Keratinocyte (primary cell): ENCODE measurements around the gene BMP3. TPM values are rescaled to one million over a fixed set of nuclear protein-coding genes. Genes with fewer than 3 reads are reported as not detected.

Experiments used
- DNase-seq: peaks from one replicate; pipeline ENCODE4 v3.0.0-alpha.2; 2011; ENCODE audit warnings: low read depth, missing footprints, low spot score
- FAIRE-seq: peaks from 2 replicates; lab custom pipeline; 2011; peaks lifted over from hg19 to GRCh38; lab: Jason Lieb, UNC
- H2AFZ ChIP-seq: 2 replicates; pipeline ENCODE4 v1.6.0; 2012; ENCODE audit warnings: low read length, control low read depth, inconsistent platforms; ENCODE audit not compliant: control insufficient read depth
- H3K27ac ChIP-seq: 2 replicates; pipeline ENCODE4 v1.5.1; 2011; ENCODE audit warnings: low read length; ENCODE audit not compliant: control insufficient read depth, insufficient read depth
- H3K27me3 ChIP-seq: 3 replicates; pipeline ENCODE4 v1.6.0; 2011; ENCODE audit warnings: low read length; ENCODE audit not compliant: control insufficient read depth, insufficient read depth; ENCODE audit errors: extremely low read depth
- H3K36me3 ChIP-seq, 2 experiments: 2 replicates in 1 of 2; 3 replicates in 1 of 2; pipeline ENCODE4 v1.5.1; 2011; ENCODE audit warnings: low read length in 2 of 2, mild to moderate bottlenecking in 1 of 2; ENCODE audit not compliant: control insufficient read depth in 2 of 2, insufficient read depth in 2 of 2; ENCODE audit errors: extremely low read depth in 1 of 2
- H3K4me1 ChIP-seq: 3 replicates; pipeline ENCODE4 v1.5.1; 2011; ENCODE audit warnings: low read length; ENCODE audit not compliant: control insufficient read depth, insufficient read depth; ENCODE audit errors: extremely low read depth
- H3K4me2 ChIP-seq: 3 replicates; pipeline ENCODE4 v1.6.0; 2011; ENCODE audit warnings: low read depth, low read length; ENCODE audit not compliant: control insufficient read depth, insufficient read depth; ENCODE audit errors: extremely low read depth
- H3K4me3 ChIP-seq, 3 experiments: fragments of 200-600 bp in 1 of 3; sonication (generic) in 1 of 3; 2 replicates in 2 of 3; 3 replicates in 1 of 3; pipeline ENCODE4 v1.5.1; 2011 to 2016; ENCODE audit warnings: low read length in 3 of 3, mild to moderate bottlenecking in 3 of 3, control low read depth in 2 of 3, inconsistent platforms in 1 of 3, low read depth in 1 of 3, mixed read lengths in 1 of 3, mixed run types in 1 of 3, moderate library complexity in 1 of 3; ENCODE audit not compliant: control insufficient read depth in 2 of 3, insufficient read depth in 2 of 3; ENCODE audit errors: extremely low read depth in 1 of 3
- H3K79me2 ChIP-seq: 2 replicates; pipeline ENCODE4 v1.6.0; 2012; ENCODE audit warnings: low read length; ENCODE audit not compliant: control insufficient read depth, insufficient read depth
- H3K9ac ChIP-seq: 3 replicates; pipeline ENCODE4 v1.6.0; 2011; ENCODE audit warnings: low read length; ENCODE audit not compliant: control insufficient read depth, insufficient read depth; ENCODE audit errors: extremely low read depth
- H3K9me1 ChIP-seq: 3 replicates; pipeline ENCODE4 v1.6.0; 2011; ENCODE audit warnings: low read length; ENCODE audit not compliant: control insufficient read depth, insufficient read depth; ENCODE audit errors: extremely low read depth
- H3K9me3 ChIP-seq: 2 replicates; pipeline ENCODE4 v1.5.1; 2012; ENCODE audit warnings: low read depth, low read length; ENCODE audit not compliant: control insufficient read depth
- H4K20me1 ChIP-seq: 3 replicates; pipeline ENCODE4 v1.6.0; 2011; ENCODE audit warnings: low read length; ENCODE audit not compliant: control insufficient read depth, insufficient read depth; ENCODE audit errors: extremely low read depth
- EZH2 ChIP-seq: IDR thresholded peaks from one replicate; pipeline ENCODE4 v1.6.1; 2012; ENCODE audit warnings: inconsistent platforms, mild to moderate bottlenecking, low read length, moderate library complexity
- dilution Hi-C: fragments of 300-500 bp; cut with MboI; formaldehyde crosslinking; loops from one replicate; pipeline ENCODE4 v1.7.0; 2020; ENCODE audit warnings: low sequenced_read_pairs; ENCODE audit not compliant: extremely low pct_ligation_motif_present
- polyA plus RNA-seq, 5 experiments: library from polyadenylated mRNA; depleted of rRNA in 3 of 5; stranded (reverse) in 3 of 5; stranded (forward) in 1 of 5; unstranded in 1 of 5; fragments of >200 nt; gene quantifications; 1 replicate in 1 of 5; 2 replicates in 3 of 5; 3 replicates in 1 of 5; pipeline versions ENCODE4 v1.2.1 to v1.2.3, GENCODE V29; 2011 to 2012; ENCODE audit warnings: missing spikeins in 2 of 5, low read depth in 1 of 5, low replicate concordance in 1 of 5
- TF ChIP-seq, protein P1 (sequence below), 3 experiments: IDR thresholded peaks in 1 of 3; conservative IDR thresholded peaks in 1 of 3; optimal IDR thresholded peaks in 1 of 3; 2 replicates in 2 of 3; 3 replicates in 1 of 3; pipeline versions ENCODE3 to v1.5.1; 2011; ENCODE audit warnings: low read length in 3 of 3, mild to moderate bottlenecking in 3 of 3, moderate library complexity in 2 of 3, control low read depth in 1 of 3, inconsistent platforms in 1 of 3; ENCODE audit not compliant: insufficient read depth in 2 of 3; ENCODE audit errors: extremely low read depth in 1 of 3

Gene BMP3
- polyA plus RNA-seq, 1 donor (not counting 4 experiments of a cell fraction or from before 2014, with no cell fraction given): not detected

DNA sequence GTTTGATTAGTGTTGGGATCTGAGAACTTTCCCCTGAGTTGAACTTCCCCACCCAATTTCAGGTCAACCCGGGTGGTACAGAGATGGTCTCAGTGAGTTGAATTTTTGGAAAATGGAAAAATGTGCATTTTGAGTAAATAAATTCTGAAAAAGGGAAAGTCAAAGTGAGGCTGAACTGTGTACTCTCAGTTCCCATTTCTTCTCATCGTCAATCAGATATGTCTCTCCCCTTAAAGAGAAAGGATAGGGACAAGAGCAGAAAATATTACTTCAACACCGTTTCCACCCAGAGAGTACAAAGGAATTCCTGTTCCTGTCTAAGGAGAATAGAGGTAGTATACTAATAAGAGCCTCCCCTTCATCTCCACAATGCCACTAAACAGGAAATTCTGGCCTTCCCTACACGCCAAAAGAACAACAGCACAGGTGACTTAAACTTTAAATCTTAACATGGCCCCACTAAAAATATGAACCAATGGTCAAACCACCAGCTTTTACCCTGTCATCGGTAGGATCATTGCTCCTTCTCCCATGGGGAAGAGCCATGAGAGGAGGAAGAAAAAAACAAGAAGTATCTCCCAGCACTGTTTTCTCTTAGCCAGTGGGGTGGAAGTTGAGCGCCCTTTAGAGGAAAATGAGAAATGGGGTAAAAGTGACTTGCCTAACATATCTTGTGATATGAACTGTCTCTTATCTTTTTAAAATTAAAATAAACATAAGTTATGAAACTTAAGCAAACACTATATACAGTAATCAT, 30.3 kb downstream of the BMP3 start:
- H3K4me2 ChIP-seq: no peak overlapping the region
- no peaks in the 10 kb centered on the region for H3K9me3 ChIP-seq
- no peaks in the 10 kb centered on the region for H3K79me2 ChIP-seq
- H3K4me1 ChIP-seq: no peaks in the 10 kb centered on the region
- no peak overlapping the region for H3K4me3 ChIP-seq
- no peaks in the 10 kb centered on the region for H3K36me3 ChIP-seq
- FAIRE-seq (no peak), DNase-seq (no peak)
- no peak overlapping the region for H3K9ac ChIP-seq
- no peak overlapping the region for H3K27ac ChIP-seq
- H2AFZ ChIP-seq: no peak overlapping the region
- TF ChIP-seq, protein P1, sequence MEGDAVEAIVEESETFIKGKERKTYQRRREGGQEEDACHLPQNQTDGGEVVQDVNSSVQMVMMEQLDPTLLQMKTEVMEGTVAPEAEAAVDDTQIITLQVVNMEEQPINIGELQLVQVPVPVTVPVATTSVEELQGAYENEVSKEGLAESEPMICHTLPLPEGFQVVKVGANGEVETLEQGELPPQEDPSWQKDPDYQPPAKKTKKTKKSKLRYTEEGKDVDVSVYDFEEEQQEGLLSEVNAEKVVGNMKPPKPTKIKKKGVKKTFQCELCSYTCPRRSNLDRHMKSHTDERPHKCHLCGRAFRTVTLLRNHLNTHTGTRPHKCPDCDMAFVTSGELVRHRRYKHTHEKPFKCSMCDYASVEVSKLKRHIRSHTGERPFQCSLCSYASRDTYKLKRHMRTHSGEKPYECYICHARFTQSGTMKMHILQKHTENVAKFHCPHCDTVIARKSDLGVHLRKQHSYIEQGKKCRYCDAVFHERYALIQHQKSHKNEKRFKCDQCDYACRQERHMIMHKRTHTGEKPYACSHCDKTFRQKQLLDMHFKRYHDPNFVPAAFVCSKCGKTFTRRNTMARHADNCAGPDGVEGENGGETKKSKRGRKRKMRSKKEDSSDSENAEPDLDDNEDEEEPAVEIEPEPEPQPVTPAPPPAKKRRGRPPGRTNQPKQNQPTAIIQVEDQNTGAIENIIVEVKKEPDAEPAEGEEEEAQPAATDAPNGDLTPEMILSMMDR (optimal IDR thresholded peaks at IDR 0.05 in 1 of 3, IDR thresholded peaks at IDR 0.05 in 1 of 3, conservative IDR thresholded peaks at IDR 0.05 in 1 of 3; ENCODE audit: extremely low read depth in 1 of 3, insufficient read depth in 2 of 3, low read length in 3 of 3): no peak
- no peak for TF ChIP-seq EZH2
- dilution Hi-C loops: no loop called here
- no peaks in the 10 kb centered on the region for H4K20me1 ChIP-seq
- H3K27me3 ChIP-seq: no peaks in the 10 kb centered on the region
- no peaks in the 10 kb centered on the region for H3K9me1 ChIP-seq

DNA sequence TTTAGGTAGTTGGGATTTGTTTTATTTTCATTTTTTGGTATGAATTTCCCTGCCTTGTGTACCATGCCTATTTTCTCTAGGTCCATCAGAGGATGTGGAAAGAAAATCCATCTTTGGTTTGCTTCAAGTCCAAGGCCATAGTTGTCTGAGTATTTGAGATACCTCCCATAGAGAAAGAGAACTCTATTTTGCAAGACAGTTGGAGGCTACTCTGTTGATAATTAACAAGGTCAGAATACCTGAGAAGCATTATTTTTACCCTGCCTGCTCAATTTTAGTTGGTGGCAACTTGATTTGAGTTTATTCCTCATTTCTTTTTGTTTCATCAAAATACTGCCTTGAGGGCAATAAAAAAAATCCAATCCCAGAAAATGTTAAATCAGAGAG, 30.8 kb downstream of the BMP3 start:
- Histone ChIP-seq H2AFZ (no peak overlapping the region), H3K27ac (no peak overlapping the region), H3K27me3 (no peaks in the 10 kb centered on the region), H3K4me2 (no peak overlapping the region), H3K36me3 (no peaks in the 10 kb centered on the region), H3K4me1 (no peaks in the 10 kb centered on the region), H4K20me1 (no peaks in the 10 kb centered on the region), H3K9me3 (no peaks in the 10 kb centered on the region), H3K4me3 (no peak overlapping the region), H3K9ac (no peak overlapping the region), H3K79me2 (no peaks in the 10 kb centered on the region), H3K9me1 (no peaks in the 10 kb centered on the region)
- TF ChIP-seq, protein P1 (optimal IDR thresholded peaks at IDR 0.05 in 1 of 3, IDR thresholded peaks at IDR 0.05 in 1 of 3, conservative IDR thresholded peaks at IDR 0.05 in 1 of 3; ENCODE audit: extremely low read depth in 1 of 3, insufficient read depth in 2 of 3, low read length in 3 of 3): no peak
- TF ChIP-seq EZH2: no peak
- no peak for FAIRE-seq
- DNase-seq: no peak
- dilution Hi-C loops: no loop called here
